Ovary (tissue), 3 donors: ENCODE results near the gene FKBP9.

Source experiments
- EP300 ChIP-seq: sonication (generic); formaldehyde crosslinking; IDR thresholded peaks from one replicate; pipeline ENCODE4 v1.6.1; 2017; ENCODE audit warnings: antibody characterized with exemption
- POLR2A ChIP-seq: fragments of 450-650 bp; IDR thresholded peaks from one replicate; pipeline ENCODE4 v1.6.1; 2017; ENCODE audit warnings: antibody characterized with exemption, mild to moderate bottlenecking, moderate library complexity
- TF ChIP-seq, protein P1 (sequence below), 3 donors: fragments of 450-650 bp in 2 of 3; fragments of 200-600 bp in 1 of 3; IDR thresholded peaks; one replicate each; pipeline versions ENCODE4 v1.5.1 to v1.8.0; 2016 to 2022; ENCODE audit warnings: antibody characterized with exemption in 3 of 3, mild to moderate bottlenecking in 1 of 3
- donor health status: DM: no; HTN: no; CAD: no.

DNA sequence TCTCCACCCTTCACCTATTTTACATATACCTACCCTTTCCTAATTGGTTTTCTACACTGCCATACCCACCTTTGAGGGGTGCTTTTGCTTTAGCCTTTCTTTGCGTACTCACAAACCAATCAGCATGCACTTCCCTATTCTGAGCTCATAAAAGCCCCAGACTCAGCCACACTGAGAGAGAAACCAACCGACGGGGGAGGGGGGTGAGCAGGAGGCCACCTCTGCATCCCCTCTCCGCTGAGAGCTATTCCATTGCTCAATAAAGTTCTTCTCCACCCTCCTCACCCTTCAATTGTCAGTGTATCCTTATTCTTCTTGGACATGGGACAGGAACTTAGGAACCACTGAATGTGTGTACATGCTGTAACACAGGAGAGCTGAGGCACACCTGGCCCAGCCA is 9.0 kb upstream of the FKBP9 start:
- TF ChIP-seq, protein P1, sequence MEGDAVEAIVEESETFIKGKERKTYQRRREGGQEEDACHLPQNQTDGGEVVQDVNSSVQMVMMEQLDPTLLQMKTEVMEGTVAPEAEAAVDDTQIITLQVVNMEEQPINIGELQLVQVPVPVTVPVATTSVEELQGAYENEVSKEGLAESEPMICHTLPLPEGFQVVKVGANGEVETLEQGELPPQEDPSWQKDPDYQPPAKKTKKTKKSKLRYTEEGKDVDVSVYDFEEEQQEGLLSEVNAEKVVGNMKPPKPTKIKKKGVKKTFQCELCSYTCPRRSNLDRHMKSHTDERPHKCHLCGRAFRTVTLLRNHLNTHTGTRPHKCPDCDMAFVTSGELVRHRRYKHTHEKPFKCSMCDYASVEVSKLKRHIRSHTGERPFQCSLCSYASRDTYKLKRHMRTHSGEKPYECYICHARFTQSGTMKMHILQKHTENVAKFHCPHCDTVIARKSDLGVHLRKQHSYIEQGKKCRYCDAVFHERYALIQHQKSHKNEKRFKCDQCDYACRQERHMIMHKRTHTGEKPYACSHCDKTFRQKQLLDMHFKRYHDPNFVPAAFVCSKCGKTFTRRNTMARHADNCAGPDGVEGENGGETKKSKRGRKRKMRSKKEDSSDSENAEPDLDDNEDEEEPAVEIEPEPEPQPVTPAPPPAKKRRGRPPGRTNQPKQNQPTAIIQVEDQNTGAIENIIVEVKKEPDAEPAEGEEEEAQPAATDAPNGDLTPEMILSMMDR (IDR thresholded peaks at IDR 0.05), result no peak
- TF ChIP-seq POLR2A (no peak), EP300 (no peak)
